Measurements from ENCODE around the gene COL24A1. TPM values are rescaled to one million over a fixed set of nuclear protein-coding genes. Genes with fewer than 3 reads are reported as not detected.

Gene COL24A1
- total RNA-seq, 1 experiment from 2014 or later: 0.35 TPM

GRCh38 chr1:86101616-86102015, 55.0 kb downstream of the COL24A1 start:
- H3K9me3 Mint-ChIP-seq: no peaks in the 10 kb centered on the region; a peak in 1 of 5 replicates
- H3K56ac ChIP-seq (ENCODE audit: insufficient read length, low read depth, low read length): no peak overlapping the region
- H3K27ac ChIP-seq (ENCODE audit: insufficient read length, low read depth, low read length): no peak overlapping the region
- 0 out of 2 replicates have a peak, but pooled peaks cover 1% of the 10 kb centered on the region for H3K4me1 ChIP-seq (ENCODE audit: insufficient read depth, low read length)
- no CpG with 5 or more reads among the region's 2 CpGs for WGBS (ENCODE audit: extremely low coverage, insufficient read length, low lambda C conversion rate)
- H2BK120ac ChIP-seq (ENCODE audit: low read depth, low read length, poor library complexity, severe bottlenecking): no peak overlapping the region
- H3K14ac ChIP-seq (ENCODE audit: insufficient read depth, low read length): no peak overlapping the region
- H4K5ac ChIP-seq (ENCODE audit: insufficient read length, low read depth, low read length): no peak overlapping the region
- no peaks in the 10 kb centered on the region for H3K27me3 ChIP-seq (ENCODE audit: insufficient read depth, low read length)
- DNase-seq: no peak
- H3K9me3 ChIP-seq (ENCODE audit: control insufficient read depth, low read depth, low read length): no peaks in the 10 kb centered on the region
- peaks cover 21 to 26% of the 10 kb centered on the region in 2 experiments for H3K4me1 Mint-ChIP-seq
- H3K9ac ChIP-seq (ENCODE audit: extremely low read depth, insufficient read length, low read length): no peak overlapping the region
- no peak overlapping the region for H3K4me3 Mint-ChIP-seq
- H2BK15ac ChIP-seq (ENCODE audit: low read depth, low read length): no peak overlapping the region
- H3T11ph ChIP-seq (ENCODE audit: low read length): no peak overlapping the region
- H3K27ac Mint-ChIP-seq: no peak overlapping the region
- no peak overlapping the region for H3K23ac ChIP-seq (ENCODE audit: insufficient read length, low read depth, low read length)
- H2BK5ac ChIP-seq (ENCODE audit: insufficient read length, low read length): no peak overlapping the region
- H2BK12ac ChIP-seq (ENCODE audit: insufficient read length, low read depth, low read length): no peak overlapping the region
- H3K27me3 Mint-ChIP-seq (ENCODE audit: low read depth): no peaks in the 10 kb centered on the region
- H3K36me3 Mint-ChIP-seq (ENCODE audit: insufficient read depth in 1 of 3, low read depth in 3 of 3): peaks cover 0 to 8% (median 0%) of the 10 kb centered on the region in 3 experiments; a peak in 2 of 7 replicates
- H3K79me1 ChIP-seq (ENCODE audit: insufficient read depth, low read depth, low read length, poor library complexity, severe bottlenecking): no peaks in the 10 kb centered on the region
- H4K91ac ChIP-seq (ENCODE audit: insufficient read length, low read depth, low read length): no peak overlapping the region
- no peaks in the 10 kb centered on the region for H4K20me1 ChIP-seq (ENCODE audit: control insufficient read depth, insufficient read depth, insufficient read length)
- H2AFZ ChIP-seq (ENCODE audit: low read length): no peak overlapping the region
- H3K4me2 ChIP-seq (ENCODE audit: insufficient read depth, insufficient read length, low read length): no peak overlapping the region
- no peaks in the 10 kb centered on the region for H3K23me2 ChIP-seq (ENCODE audit: insufficient read length, low read depth, low read length, poor library complexity, severe bottlenecking)
- H3K79me2 ChIP-seq (ENCODE audit: insufficient read depth, low read length): no peaks in the 10 kb centered on the region
- H3K18ac ChIP-seq (ENCODE audit: insufficient read length, low read depth, low read length): no peak overlapping the region
- TF ChIP-seq CTCF (conservative IDR thresholded peaks at IDR 0.05): no peak
- no peak overlapping the region for H2AK5ac ChIP-seq (ENCODE audit: insufficient read length, low read length)
- no peak overlapping the region for H4K8ac ChIP-seq (replicated peaks; ENCODE audit: insufficient read length, low read depth, low read length)
- H2BK20ac ChIP-seq (ENCODE audit: low read depth, low read length, poor library complexity, severe bottlenecking): no peak overlapping the region
- H3K4ac ChIP-seq (ENCODE audit: low read depth, low read length): no peak overlapping the region
